HG02610 (cell line): ENCODE data around the gene LRRC56.
A peak's percentile ranks its signal among the peaks of the same experiment; 100 is the strongest.
"Not testable (repeated sequence)": the region's sequence is repeated elsewhere in the genome, so short reads cannot be mapped to it uniquely, and the experiment has no call there.

Experiments used
- ATAC-seq: cut with Tn5 transposase; IDR thresholded peaks from one replicate; pipeline ENCODE4 v1.9.1; 2021; ENCODE audit warnings: mild to moderate bottlenecking, moderate library complexity; ENCODE audit not compliant: unreplicated experiment

Gene LRRC56

DNA sequence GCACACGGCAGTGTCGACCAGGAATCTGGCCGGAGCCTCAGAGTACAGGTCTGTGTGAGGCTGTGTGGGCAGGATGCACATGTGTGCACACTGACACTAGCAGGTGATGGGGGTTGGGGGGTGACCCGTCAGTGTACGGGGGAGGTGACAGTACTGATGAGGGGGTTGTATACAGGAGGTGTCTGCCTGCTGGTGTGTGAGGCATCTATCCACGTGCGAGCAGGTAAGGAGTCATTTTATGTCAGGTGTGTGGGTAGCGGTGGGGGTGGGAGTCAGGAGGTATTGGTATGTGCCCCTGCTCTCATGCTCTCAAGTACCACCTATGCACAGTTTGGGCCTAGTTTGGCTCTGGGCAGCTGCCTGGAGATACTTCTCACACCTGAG lies 34.5 kb downstream of the LRRC56 start:
- ATAC-seq: no peak

DNA sequence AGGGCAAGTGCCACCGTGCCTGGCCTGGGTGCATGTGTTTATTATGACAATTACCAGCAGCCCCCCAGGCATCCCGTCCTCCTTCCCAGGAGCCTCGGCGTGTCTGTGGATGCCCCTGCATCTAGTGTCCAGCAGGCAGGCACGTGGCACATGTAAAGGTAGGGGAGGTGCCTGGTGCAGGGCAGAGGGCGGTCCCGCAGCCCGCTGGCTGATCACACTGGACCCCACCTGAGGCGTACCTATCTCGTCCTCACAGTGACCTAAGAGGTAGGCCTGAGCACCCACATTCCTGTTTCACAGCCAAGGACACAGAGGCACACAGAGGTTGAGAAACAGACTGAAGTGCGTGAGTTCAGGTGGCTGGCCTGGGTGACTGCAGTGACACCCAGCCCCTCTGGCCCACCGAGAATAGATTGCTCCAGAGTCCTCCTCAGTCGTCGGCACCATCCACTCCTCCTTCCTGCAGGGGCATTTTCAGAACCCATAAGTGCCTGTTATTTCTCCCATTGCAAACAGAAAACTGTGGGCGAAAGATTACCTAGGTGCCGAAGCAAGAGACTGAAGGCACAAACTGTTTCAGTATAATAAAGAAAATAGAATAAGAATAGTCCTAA lies 35.9 kb downstream of the LRRC56 start:
- ATAC-seq: no peak

DNA sequence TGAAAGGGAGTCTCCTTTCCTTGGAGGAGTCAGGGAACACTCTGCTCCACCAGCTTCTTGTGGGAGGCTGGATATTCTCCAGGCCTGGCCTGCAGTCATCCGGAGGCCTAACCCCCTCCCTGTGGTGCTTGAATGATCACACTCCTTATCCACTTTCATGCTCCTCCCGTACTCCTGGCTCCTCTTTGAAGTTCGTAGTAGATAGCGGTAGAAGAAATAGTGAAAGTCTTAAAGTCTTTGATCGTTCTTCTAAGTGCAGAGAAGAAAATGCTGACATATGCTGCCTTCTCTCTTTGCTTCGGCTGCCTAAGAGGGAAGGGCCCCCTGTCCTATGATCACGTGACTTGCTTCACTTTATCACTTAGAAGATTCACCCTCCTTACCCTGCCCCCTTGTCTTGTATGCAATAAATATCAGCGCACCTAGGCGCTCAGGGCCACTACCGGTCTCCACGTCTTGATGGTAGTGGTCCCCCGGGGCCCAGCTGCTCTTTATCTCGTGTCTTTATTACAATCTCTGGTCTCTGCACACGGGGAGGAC lies 36.8 kb downstream of the LRRC56 start:
- not testable (repeated sequence) for ATAC-seq

DNA sequence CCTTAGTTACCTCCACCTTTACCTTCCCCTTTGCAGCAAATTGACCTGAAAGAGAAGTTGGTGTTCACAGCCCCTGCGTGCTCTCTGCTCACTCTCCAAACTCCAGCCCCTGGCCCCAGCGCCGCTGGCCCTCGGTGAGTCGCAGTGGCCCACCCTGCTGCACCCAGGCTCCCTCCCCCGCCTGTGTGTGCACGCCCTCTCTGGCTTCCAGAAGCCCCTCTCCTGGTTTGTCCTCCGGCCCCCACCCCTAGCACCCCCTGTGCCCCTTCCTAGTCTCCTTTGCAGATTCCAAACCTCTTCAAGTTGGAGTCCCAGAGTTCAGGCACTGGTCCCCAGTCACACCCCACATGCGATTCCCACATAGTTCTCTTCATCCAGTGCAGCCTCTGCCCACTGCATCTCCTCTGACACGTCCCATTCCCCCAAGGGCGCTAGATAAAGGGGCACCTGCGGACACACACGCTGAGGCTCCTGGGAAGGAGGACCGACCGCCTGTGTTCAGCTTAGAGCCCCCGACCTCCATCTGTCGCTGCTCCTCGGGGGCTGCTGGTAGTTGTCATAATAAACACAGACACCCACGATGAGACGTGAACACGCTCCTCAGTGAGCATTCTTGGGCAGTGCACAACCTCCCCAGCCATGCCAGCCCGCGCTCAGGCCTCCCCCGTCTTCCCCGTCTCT lies 37.4 kb downstream of the LRRC56 start:
- no peak for ATAC-seq

DNA sequence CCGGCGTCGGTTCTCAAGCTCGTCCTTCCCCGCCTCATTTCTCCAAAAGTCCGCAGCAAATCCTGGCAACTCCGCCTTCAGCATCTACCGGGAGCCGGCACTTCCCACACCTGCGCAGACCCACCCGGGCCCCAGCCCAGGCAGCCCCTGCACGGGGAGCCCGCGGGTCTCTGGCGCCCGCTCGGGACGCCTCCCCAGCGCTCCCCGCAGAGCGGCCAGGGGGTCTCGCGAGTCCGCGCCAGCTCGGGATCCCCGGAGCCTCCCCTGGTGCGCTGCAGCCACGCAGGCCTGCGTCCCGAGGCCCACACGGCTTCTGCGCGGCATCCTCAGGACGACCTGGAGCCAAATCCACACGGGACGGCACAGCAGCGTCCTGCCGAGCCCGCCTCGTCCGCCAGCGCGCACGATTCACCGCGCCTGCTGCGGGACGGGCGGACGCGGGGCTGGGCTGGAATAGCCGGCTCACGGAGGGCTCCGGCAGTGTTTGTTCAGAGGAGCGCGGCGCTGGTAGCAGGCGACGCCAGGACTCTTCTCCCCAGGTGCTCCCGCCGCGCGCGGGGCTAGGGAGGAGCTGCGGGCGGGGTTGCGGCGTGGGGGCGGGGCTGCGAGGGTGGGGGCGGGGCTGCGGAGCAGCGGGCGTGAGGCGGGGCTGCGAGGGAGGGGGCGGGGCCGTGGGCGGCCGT lies 38.1 kb downstream of the LRRC56 start:
- no peak for ATAC-seq

DNA sequence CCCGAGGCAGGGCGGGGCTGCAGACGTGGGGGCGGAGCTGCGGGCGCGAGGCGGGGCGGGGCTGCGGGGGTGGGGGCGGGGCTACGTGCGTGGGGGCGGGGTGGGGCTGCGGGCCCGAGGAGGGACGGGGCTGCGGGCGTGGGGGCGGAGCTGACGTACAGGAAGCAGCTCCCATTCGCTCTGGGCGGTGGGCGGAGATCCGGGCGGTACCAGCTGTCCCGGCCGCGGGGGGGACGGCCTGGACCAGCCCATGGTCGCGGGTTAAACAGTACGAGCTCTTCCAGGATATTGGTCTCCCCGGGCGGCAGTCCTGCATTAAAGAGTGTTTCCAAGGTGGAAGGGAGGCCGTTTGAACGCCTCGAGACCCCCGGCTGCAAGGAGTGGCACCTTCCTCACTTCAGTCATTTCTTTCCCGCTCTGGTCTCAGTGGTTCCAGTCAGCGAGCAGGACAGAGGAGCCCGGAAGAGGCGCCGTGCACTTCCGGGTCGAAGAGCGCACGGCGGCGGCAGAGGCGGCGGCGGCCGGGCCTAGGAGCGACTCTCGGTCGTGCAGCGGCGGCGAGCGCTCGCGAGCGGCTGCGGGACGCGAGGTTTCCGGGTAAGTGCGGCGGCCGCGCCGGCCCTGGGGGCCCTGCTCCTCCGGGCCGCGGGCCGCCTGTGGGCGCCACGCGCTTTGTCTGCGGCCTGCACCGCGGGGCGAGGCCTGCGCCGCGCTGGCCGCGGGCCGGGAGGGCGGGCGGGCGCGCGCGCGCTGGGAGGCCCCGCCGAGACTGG lies 38.9 kb downstream of the LRRC56 start, which contains the start of gene PHRF1:
Gene PHRF1 (plus strand): TSS at position 475 of the 773 bp plus-strand sequence. CDS start 5,043 bp downstream, outside the sequence.
- ATAC-seq: peak; percentile 79

DNA sequence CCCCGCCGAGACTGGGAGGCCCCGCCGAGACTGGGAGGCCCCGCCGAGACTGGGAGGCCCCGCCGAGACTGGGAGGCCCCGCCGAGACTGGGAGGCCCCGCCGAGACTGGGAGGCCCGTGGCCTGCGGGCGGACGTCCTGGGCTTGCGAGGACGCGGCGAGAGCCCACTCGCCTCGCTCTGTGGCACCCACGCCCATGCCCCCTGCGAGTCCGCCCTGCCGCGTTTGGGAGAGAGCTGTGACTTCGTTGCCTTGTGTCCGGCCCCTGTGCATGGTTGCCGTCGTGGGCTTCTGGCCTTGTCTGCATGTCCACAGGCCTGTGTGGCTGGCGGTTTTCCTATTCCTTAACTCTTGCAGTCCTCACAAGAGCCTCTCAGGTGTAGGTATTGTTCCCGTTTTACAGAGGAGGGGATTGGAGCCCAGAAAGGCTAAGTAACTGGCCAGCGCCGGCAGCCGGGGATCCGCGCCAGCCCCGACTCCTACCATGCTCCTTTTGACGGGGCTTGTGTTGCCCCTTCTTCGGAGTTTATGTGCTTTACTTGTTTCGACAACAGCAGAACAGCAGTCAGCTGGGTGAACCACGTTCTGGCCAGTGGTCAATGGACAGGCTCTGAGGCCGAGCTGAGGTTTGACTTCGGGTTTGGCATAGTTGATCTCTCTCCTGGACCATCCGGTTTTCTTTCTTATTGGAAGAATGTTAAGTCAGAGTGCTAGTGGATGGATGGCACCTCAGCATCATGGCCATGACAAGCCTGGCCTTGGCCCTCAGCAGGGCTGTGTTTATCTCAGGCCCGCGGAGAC lies 39.7 kb downstream of the LRRC56 start:
- ATAC-seq: no peak

DNA sequence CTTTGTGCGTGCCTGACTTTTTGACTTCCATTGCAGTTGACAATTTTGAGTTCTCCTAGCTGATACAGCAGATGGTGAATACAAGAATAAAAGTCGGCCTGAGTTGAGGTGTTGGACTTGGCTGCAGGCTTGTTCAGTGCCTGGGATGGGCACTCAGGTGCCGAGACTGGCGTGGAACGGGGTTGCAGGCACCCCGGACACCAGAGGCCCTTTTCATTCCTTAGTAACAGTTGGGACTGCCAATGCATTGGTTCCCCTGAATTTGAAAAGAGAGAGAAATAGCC lies 40.2 kb downstream of the LRRC56 start:
- no peak for ATAC-seq

DNA sequence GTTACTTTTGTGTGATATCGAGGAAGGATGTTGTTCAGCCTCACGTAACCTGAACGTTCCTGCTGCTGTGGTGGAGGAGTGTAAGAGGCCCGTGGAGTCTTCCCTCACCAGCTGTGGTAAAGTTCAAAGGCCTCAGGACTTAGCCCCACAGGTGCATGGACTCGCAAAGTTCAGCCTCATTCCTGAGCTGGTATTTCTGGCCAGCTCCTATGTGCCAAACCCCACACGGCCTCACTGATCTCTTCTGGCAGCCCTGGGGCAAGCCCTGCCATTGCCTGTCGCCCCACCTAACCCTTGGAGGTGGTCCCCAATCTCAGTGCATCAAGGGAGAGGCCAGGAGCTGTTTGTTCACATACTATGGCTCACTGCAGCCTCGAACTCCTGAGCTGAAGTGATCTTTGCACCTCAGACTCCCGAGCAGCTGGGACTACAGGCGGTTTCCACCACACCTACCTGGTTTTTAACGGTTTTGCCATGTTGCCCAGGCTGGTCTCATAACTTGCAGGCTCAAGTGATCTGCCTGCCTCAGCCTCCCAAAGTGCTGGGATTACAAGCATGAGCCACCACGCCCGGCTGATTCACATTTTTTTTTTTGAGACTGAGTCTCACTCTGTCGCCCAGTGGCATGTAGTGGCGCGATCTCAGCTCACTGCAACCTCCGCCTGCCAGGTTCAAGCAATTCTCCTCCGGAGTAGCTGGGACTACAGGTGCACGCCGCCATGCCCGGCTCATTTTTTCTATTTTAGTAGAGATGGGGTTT lies 41.1 kb downstream of the LRRC56 start:
- no peak for ATAC-seq

DNA sequence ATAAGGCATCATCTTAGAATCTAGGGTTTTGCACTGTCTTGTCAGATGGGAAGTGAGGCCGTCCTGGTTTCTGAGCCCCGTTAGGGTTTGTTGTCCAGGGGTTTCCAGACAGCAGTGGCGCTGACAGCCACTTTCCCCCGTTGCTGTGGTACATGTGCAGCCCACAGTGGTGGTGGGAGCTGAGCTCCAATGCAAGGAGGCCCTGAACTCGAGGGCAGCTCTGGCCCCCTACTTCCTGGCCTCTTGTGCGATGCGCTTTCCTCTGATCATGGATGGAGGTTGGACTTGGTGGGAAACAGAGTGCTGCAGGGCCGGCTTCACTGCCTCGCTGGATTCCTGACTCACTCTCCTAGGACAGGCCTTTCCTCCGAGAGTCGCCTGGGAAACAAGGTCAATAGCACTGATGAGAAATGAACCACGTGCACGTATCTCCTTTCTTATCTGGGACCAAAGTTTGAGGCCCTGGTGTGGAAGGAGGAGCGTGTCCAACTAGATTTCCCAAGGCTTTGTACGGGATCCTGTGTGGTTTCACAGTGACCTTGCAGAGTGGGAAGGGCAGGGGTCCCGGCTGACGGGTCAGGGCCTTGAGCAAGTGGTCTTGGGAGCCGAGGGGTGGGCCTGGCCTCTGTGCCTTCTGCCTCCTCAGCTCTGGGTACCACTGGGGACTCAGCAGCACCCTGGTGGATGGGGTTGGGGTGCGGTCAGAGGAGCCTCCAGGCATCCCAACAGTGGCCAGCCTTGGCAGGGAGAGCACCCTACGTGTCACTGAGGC lies 42.7 kb downstream of the LRRC56 start:
- ATAC-seq: no peak

DNA sequence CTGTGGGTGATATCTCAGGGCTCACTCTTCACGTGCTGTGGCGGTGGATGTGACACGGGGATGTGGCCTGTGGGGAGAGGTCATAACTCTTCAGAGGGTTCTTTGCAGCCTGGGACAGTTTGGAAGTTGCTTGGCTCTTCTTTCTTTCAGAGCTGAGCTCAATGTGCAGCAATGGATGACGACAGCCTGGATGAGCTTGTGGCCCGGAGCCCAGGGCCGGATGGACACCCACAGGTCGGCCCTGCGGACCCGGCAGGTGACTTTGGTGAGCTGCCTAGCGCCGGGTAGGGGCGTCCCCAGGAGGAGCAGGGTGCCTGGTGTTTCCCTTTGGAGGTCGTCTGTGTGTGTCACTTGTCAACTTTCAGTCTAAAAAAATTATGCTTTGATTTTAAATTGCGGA lies 44.0 kb downstream of the LRRC56 start:
- ATAC-seq: no peak

DNA sequence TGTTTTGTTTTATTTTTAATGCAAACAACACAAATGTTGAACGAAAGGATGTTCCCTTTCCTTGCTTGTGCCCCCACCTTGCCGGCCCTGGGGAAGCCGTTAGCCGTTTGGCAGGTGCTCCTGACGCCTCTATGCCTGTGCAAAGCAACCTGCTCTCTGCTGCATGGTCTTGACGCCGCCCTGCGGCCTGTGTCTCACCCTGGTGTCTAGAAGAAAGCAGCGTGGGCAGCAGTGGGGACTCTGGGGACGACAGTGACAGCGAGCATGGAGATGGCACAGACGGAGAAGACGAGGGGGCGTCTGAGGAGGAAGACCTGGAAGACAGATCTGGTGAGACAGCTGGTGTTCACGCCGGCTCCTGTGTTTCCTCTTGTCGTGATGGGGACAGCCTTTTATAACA lies 44.4 kb downstream of the LRRC56 start:
- ATAC-seq: no peak

DNA sequence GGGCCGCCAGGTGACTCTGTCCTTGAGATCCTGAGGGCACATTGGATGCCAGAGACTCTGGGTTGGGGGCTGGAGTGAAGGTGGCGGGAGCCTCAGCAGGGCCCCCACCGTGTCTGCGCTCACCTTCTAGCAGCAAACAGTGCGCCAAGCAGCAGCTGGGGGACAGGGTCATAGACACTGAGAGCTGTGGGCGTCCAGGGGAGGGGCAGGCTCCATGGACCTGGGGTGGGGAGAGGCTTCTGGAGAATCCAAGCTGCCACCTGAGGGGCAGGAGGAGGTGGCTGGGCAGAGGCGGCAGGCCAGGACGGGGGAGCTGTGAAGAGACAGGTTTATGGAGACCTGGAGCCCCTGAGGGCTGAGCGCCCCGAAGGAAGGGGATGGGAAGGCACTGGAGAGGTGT lies 47.0 kb downstream of the LRRC56 start:
- ATAC-seq: no peak

DNA sequence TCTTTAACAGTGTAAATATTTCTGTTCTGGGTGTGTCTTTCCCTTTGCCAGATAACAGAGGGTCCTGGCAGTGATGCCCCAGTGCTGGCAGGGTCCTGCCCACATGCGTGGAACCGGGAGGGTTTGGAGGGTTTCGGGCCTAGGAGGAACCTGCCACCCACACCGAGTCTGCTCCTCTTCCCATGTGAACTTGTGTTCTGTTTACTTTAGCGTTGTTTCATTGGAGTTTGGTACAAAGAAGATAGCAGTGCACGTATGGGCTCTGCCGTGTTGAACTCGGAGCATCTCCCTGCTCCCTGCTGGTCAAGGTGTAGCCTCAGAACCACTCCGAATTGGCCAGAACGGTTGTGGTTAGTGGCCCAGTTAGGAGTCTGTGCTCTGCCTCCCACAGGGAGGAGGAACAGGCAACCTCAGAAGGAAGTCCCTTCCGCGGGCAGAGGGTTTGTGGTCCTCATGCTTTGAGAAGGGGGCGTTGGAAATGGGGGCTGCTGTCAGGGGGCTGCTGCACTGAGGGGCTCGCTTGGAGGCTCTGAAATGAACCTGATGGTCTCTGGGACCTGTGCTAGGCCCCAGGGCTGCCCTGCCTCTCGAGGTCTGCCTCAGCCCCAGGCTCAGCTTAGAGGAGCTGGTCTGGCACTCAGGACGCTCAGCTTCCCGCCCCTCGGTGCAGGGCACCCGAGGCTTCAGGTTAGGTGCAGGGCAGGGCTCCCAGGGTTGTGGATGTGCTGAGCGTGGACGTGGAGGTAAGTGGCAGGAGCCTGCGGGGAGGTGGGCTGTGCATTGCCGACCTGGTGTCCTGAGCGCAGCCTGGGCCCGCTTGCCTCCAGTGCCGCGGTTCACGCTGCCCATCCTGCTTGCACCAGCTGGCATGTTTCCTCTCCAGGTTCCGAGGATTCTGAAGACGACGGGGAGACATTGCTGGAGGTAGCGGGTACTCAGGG lies 49.3 kb downstream of the LRRC56 start:
- ATAC-seq: no peak

DNA sequence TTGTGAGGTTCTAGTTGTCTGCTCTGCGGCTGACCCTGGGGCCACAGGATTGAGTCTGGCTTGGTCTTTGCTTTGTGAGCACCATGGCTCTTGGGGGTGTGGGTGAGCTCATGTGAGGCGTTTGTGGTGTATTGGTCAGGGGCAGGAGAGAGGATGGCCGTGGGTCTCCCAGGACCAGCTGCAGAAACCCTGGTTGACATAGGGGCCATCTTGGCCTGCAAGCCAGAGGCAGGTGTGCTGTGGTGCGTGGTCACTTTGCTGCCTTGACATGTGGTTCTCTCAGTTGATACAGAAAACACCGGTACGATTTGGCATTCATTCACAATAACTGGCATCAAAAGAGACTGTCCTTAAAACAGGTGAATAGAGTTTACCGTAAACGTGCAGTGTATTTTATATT lies 50.2 kb downstream of the LRRC56 start:
- no peak for ATAC-seq

DNA sequence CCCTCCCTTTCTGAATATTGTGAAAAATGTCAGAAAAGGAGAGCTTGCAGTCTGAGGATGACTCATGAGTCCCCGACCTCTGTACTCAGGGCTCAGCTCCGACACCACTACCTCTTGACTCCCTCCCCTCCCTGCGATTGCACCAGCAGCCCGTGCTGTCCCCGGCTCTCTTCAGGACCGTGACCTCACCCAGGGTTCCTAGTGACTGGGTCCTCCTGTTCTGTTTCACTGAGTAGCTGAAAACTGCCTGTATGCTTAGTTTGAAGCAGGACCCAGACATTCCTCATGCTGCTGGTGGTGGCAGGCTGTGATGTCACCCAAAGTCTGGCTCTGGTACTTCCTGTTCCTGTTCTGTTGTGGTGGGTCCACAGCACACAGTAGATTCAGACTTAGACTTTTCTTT lies 50.7 kb downstream of the LRRC56 start:
- no peak for ATAC-seq

DNA sequence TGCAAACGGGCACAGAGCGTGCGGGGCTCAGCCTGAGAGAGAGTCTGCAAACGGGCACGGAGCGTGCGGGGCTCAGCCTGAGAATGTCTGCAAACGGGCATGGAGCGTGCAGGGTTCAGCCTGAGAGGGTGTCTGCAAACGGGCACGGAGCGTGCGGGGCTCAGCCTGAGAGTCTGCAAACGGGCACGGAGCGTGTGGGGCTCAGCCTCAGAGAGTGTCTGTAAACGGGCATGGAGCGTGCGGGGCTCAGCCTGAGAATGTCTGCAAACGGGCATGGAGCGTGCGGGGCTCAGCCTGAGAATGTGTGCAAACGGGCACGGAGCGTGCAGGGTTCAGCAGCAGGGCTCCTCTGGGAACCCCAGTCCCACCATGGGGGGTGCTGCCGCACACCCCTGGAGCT lies 52.5 kb downstream of the LRRC56 start:
- no peak for ATAC-seq

DNA sequence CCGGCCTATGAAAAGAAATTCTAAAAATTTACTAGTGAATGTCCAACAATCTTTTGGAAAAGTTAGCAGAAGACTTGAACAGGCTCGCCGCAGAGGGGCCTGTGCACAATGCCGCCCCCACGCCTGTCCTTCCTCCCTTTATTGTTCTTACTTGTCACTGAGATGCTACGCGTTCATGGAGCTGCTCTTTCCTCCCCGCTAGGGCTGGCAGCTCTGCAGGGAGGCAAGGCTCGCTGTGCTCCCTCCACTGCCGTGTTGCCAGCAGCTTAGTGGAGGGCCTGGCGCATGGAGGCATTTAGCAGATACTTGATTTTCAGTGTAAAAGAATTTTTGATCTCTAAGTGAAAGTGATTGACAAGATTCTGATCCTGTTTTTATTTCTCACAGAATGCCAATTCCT lies 53.7 kb downstream of the LRRC56 start:
- no peak for ATAC-seq
